ENCODE data around the gene WWOX.

The WWOX gene

DNA sequence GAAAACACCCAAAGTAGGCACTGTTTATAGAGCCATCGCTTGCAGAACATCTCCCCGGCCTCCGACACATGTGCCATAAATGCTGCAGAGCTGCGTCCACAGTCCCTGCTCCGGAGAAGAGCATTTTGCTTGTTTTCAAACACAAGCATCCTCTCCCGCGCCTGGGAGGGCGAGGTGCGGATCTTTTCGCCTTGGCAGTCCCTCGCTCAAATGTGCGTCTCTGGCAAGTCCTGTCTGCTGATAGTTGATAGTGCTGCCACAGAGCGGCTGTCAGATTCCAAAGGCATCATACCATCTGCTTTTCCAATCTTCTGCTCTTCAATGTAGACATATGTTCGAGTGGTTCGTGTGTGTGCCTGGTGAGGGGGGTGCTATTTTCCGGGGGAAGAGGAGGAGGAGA lies 897.3 kb downstream of the WWOX start:
- no peak overlapping the region for H3K4me3 ChIP-seq (ENCODE audit: low read length)
- TF ChIP-seq ZNF274 (IDR thresholded peaks at IDR 0.05; ENCODE audit: low read depth, low read length): no peak

DNA sequence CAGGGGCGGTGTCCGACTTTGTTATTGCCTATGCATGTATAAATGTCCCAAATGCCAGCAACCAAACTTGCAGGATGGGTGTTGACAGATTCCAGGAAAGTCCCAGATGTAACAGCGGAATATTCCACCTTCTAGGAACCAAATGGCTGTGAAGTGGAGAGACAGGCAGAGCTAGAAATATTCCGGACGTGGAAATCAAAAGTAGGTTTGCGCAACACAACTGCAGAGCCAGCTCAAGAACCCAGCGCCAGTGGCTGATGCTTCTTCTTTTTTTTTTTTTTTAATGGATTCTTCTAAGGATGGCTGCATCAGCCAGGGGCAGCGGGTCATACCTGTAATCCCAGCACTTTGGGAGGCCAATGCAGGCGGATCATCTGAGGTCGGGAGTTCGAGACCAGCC lies 899.4 kb downstream of the WWOX start:
- no peak for TF ChIP-seq ZNF274 (IDR thresholded peaks at IDR 0.05; ENCODE audit: low read depth, low read length)
- H3K4me3 ChIP-seq (ENCODE audit: low read length): no peak overlapping the region

DNA sequence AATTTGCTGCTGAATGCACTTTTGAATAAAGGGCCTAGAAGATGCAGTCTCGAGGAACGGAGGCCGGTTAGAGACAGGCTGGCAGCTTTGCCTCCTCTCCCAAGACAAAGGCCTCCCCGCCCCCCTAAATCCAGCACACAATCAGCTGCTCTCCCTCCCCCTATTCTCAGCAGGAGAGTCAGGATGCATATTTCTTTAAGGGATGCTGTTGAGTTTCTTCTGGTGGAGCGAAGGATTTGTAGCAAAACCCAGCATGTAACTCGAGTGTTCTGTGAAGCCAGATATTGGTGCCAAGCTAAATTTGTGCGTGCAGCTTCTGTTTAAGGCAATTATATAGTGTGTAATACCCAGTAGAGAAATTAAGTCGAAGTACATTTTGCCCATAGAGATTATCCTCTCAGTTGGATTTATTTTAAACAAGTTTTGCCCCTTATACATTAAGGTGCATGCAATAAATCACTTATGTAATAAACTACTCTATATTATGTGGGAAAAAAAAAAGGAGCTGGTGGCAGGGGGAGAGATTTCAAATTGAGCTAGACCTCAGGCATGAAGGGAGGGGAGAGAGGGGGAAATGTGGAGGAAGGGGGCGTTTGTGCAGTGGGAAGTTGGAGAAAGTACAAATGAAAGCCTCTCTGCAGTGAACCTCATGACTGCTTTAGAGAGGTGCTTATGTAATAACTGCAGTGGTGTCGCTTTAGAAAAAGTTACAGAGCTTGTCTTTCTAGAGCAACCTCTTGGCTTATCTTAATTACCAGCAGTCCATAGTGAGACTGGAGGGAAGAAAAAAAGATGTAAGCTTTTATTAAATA lies 901.9 kb downstream of the WWOX start:
- no peak overlapping the region for H3K4me3 ChIP-seq (ENCODE audit: low read length)
- TF ChIP-seq ZNF274 (IDR thresholded peaks at IDR 0.05; ENCODE audit: low read depth, low read length): no peak

DNA sequence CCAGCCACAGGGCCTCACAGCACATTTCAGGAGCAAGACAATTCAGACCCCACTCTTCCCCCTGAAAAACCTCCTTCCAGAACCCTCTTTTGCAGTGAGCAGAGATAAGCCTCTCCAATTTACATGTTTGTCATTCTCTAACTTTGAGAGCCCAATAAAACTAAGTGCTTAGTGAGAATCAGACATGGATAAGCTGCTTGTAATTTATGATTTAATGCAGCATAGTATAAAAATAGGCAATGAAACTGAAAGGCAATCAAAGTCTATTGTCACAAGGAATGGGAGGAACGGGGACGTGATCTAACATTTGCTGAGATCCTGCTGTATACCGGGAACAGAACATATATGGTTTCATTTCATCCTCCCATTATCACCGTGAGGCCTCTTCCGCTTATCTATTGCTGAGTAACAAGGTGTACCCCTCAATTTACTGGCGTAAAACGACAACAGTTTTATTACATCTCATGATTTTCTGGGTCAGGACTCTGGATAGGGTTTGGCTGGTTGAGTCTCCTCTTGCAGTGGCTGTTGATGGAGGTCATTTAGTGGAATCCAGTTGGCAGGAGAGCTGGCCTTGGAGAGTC lies 903.7 kb downstream of the WWOX start:
- no peak overlapping the region for H3K4me3 ChIP-seq (ENCODE audit: low read length)
- no peak for TF ChIP-seq ZNF274 (IDR thresholded peaks at IDR 0.05; ENCODE audit: low read depth, low read length)

DNA sequence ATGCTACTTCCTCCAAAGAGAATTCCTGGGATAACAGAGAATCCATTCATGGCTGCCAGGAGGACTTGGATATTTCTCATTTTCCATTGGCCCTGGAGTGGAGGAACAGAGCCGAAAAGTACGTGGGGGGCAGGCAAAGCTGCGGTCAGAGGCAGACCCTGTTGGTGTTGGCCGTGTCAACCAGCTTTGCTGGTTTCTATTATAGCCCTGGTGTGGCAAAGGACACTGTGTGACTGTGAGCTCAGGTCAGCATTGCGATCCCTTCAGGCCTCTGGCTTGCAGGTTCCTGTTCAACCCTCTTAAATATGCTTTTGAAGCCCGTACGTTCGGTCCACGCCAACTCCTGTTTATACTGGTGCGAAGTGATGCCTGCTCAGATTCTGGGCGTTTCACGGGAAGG lies 904.9 kb downstream of the WWOX start:
- TF ChIP-seq ZNF274 (IDR thresholded peaks at IDR 0.05; ENCODE audit: low read depth, low read length): no peak

DNA sequence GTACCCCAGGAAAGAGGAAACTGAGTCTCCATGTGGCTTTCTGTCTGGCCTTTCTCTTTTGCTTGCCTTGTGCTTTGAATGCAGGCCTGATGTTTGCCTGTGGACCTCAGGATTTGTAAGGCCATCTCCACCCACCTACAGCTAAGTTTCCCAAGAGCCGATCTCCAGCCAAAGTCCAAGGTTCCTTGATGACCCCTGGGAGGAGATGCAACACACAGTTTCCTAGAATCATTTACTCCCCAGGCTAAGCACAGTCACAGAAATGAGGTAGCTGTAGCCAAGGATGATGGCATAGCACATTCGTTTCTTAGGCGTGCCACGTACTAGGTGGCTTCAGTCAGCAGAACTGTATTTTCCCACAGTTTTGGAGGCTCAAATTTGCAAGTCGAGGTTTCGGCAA lies 905.6 kb downstream of the WWOX start:
- H3K4me3 ChIP-seq (ENCODE audit: low read length): no peak overlapping the region
- no peak for TF ChIP-seq ZNF274 (IDR thresholded peaks at IDR 0.05; ENCODE audit: low read depth, low read length)

More for the DNA sequence above, 904.9 kb downstream of the WWOX start:
- H3K4me3 ChIP-seq (ENCODE audit: low read length): no peak overlapping the region

DNA sequence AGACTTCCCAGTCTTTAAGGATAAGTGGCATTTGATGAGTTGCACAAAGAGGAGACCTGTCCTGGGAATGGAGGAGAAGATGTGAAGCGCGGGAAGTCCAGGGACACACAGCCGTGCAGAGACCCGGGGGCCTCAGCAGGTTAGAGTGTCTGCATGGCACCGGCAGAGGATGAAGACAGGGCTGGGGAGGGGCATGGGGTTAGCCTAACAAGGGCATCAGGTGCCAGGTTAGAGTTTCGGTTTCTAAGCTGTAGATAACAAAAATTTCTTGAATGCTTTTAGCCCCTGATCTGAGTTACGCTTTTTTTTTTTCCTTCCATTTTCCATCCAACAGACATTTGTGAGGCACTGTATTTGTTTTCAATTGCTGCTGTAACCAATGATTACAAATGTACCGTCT lies 906.8 kb downstream of the WWOX start:
- no peak overlapping the region for H3K4me3 ChIP-seq (ENCODE audit: low read length)
- no peak for TF ChIP-seq ZNF274 (IDR thresholded peaks at IDR 0.05; ENCODE audit: low read depth, low read length)

DNA sequence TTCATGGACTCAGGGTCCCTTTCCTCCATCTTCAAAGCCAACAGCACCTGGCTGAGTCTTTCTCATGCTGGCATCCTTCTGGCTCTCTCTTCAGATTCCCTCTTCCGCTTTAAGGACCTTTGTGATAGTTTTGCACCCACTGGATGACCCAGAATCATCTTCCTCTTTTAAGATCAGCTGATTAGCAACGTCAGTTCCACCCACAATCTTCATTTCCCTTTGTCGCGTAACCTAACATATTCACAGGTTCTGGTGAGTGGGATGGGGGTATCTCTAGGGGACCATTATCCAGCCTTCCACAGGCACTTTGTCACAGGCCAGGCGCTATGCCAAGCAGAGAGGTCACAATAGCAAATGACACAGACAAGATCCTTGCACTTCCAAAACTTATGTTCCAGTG lies 907.3 kb downstream of the WWOX start:
- H3K4me3 ChIP-seq (ENCODE audit: low read length): no peak overlapping the region
- TF ChIP-seq ZNF274 (IDR thresholded peaks at IDR 0.05; ENCODE audit: low read depth, low read length): no peak

DNA sequence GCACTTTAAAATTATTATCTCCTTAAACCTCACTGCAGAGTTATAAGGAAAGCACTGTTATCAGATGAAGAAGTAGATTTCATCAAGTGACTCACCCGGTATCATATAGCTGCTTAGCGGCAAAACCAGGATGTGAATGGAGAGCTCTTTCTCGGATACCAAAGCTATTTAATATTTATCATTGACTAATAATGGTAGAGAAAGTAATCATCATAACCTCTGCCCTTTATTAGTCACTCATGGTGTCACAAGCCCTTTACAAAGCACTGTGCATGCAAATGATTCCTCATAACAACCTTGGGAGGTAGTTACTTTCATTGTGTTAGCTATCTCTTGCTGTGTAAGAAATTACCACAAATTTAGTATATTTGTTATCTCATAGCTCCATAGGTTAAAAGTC lies 908.2 kb downstream of the WWOX start:
- no peak for TF ChIP-seq ZNF274 (IDR thresholded peaks at IDR 0.05; ENCODE audit: low read depth, low read length)
- H3K4me3 ChIP-seq (ENCODE audit: low read length): no peak overlapping the region

DNA sequence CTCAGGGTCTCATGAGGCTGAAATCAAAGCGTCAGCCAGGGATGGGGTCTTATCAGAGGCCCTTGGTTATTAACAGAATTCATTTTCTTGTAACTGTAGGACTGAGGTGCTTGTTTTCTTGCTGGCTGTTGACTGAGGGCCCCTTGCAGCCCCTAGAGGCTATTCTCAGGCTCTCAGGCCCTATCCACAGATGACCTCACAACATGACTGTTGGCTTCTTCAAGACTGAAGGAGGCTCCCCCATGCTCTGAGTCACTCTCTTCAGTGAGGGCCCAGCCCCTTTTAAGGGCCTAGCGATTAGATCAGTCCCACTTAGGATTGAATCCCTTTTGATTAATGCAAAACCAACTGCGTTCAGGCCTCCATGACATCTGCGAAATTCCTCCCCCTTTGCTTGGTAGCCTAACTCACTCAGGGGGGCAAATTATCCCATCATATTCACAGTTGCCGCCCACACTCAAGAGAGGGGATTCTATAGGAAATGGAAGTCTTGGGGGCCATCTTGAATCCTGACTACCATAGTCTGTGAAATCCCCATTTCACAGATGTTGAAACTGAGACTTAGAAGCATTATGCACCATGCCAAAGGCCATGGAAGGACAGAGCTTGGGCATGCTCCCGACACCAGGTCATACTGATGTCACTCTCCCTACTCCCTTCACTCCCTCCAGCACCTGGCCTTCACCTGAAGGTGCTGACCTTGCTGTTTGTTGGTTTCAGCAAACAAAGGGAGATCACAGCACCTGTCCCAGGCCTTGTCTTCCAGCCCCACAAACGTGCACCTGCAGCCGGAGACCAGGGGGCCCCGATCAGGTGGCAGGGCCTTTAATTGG lies 908.8 kb downstream of the WWOX start:
- TF ChIP-seq ZNF274 (IDR thresholded peaks at IDR 0.05; ENCODE audit: low read depth, low read length): no peak
- no peak overlapping the region for H3K4me3 ChIP-seq (ENCODE audit: low read length)

DNA sequence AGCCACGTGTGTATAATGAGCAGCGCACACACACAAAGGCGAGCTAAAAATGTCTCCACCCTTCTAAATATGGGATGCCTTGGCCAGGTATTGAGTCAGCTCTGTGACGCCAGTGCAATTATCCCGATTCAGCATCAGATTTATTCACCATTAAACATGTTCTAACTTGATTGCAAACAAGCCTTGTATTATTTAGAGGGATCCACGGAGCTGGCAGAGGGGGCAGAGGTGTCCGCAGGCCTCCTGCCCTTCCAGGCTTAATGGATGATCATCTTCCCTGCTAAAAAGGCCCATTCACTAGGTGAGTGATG lies 909.4 kb downstream of the WWOX start:
- no peak for TF ChIP-seq ZNF274 (IDR thresholded peaks at IDR 0.05; ENCODE audit: low read depth, low read length)
- H3K4me3 ChIP-seq (ENCODE audit: low read length): no peak overlapping the region

DNA sequence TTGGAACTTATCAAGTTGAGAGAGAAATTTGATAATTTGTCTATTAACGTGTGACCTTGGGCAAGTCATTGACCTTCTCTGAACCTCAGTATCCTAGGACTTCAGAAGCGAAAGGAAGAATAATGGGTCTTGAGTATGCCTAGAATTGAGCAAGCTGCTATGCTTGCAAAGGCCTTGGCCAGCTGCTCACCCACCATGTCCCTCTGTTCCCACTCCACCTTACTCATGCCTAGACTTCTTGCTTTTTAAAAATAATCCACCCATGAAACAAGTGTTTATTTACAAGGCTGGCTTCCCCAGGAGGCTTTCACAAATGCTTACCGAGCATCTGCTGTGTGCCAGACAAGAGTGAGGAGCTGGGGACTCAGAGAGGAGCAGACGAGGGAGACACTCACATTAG lies 910.4 kb downstream of the WWOX start:
- H3K4me3 ChIP-seq (ENCODE audit: low read length): no peak overlapping the region
- TF ChIP-seq ZNF274 (IDR thresholded peaks at IDR 0.05; ENCODE audit: low read depth, low read length): no peak

DNA sequence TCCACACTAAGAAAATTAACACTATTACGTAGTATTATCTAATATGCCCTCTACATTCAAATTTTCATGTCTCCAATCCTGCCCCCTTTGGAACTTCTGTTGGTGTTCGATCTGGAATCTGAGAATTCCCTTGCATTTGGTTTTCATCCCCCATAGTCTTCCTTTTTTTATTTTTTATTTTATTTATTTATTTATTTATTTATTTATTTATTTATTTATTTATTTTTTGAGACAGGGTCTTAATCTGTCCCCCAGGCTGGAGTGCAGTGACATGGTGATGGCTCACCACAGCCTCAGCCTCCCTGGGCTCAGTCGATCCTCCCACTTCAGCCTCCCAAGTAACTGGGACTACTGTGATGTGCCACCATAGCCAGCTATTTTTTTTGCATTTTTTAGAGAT lies 911.8 kb downstream of the WWOX start:
- TF ChIP-seq ZNF274 (IDR thresholded peaks at IDR 0.05; ENCODE audit: low read depth, low read length): no peak
- no peak overlapping the region for H3K4me3 ChIP-seq (ENCODE audit: low read length)

DNA sequence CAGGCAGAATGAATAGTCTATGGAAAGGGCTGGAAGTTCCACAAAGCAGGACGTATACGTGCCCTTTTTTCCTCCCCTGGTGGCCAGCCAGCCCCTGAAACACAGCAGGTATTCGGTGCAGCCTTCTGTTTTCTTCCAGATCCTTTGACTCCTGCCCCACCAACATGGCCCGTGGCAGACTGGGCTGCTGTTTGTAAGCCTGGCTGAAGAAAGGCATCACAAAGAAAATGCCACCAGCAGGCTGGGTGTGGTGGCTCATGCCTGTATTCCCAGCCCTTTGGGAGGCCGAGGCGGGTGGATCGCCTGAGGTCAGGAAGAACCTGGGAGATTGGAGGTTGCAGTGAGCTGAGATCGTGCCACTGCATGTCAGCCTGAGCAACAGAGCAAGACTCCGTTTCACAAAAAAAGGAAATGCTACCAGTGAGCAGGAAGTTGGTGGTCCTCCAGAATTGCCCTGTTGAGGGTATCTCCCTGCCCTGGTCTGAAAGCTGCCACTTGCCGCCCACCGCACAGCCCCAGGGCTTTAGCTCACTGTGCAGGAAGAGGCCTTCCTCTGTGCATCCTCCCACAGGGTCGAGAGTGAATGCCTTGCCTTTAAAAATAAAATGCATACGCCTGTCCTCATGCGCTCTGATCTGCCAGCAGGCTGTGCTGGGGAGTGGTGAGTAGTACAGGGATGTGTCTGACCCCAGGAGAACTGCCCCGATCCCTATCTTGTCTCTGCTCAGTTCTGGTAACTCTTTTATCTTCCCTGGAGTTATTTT lies 913.4 kb downstream of the WWOX start:
- H3K4me3 ChIP-seq (ENCODE audit: low read length): no peak overlapping the region
- no peak for TF ChIP-seq ZNF274 (IDR thresholded peaks at IDR 0.05; ENCODE audit: low read depth, low read length)

All from GM08714 (cell line).